Right cardiac atrium (tissue), 5 donors: Measurements from ENCODE around the gene LRRC8D. TPM values are rescaled to one million over a fixed set of nuclear protein-coding genes. Genes with fewer than 3 reads are reported as not detected.
"Not testable (repeated sequence)": the region's sequence is repeated elsewhere in the genome, so short reads cannot be mapped to it uniquely, and the experiment has no call there.

Experiments
- ATAC-seq, 2 donors: fragments of 200-7000 bp; cut with Tn5 transposase; one replicate each; pipeline versions ENCODE4 v1.8.0 to v1.9.1; 2020; ENCODE audit warnings: moderate library complexity in 2 of 2, mild to moderate bottlenecking in 1 of 2
- DNase-seq, 3 donors: peaks; one replicate each; pipeline ENCODE4 v3.0.0-alpha.2; 2020
- H3K27ac ChIP-seq: one replicate; pipeline ENCODE4 v1.5.1; 2013; ENCODE audit warnings: mild to moderate bottlenecking, low read length, control low read depth, moderate library complexity
- H3K27me3 ChIP-seq: one replicate; pipeline ENCODE4 v1.6.1; 2013; ENCODE audit not compliant: control insufficient read depth, insufficient read depth
- H3K4me1 ChIP-seq: one replicate; pipeline ENCODE4 v1.6.1; 2013; ENCODE audit warnings: low read length; ENCODE audit not compliant: control insufficient read depth, insufficient read depth
- H3K4me3 ChIP-seq: one replicate; pipeline ENCODE4 v1.5.1; 2013; ENCODE audit warnings: low read length, control low read depth
- H3K9me3 ChIP-seq: one replicate; pipeline ENCODE4 v1.6.1; 2013; ENCODE audit warnings: low read length; ENCODE audit not compliant: control insufficient read depth
- WGBS: extraction: QIAGEN DNeasy Blood & Tissue Kit; methylation state at CpG from one replicate; pipeline ENCODE4 v1.1.7; 2013; 5-methylcytosine and 5-hydroxymethylcytosine counted together
- intact Hi-C, 4 donors: fragments of 100-400 bp; cut with DNase I; formaldehyde crosslinking; loops; one replicate each; pipeline versions ENCODE4 v1.11.0 to v1.14.0; 2022 to 2023
- polyA plus RNA-seq: library from polyadenylated mRNA; stranded (reverse); fragments of 200-250 nt; gene quantifications from one replicate; pipeline ENCODE4 v1.2.3, GENCODE V29; 2013
- total RNA-seq, 4 donors: library from RNA; stranded (reverse); fragmentation: NEBNext Ultra II Directional; extraction: Animal tissue kit (Norgen Biotek cat#: 25700); gene quantifications; one replicate each; pipeline ENCODE4 v1.2.1, GENCODE V29; 2021
- donor health status: healthy with polysubstance abuse.
- donor health status: DM: no; HTN: yes; CAD: no.
- donor health status: DM: no; HTN: no; CAD: no.
- donor health status: DM: no; HTN: yes; CAD: no; lungs with severe emphysema.
- donor health status: DM: yes; HTN: yes; CAD: no.

LRRC8D gene
- total and polyA plus RNA-seq, 5 donors = 3.6 to 8.2 (median 7.0) TPM

DNA sequence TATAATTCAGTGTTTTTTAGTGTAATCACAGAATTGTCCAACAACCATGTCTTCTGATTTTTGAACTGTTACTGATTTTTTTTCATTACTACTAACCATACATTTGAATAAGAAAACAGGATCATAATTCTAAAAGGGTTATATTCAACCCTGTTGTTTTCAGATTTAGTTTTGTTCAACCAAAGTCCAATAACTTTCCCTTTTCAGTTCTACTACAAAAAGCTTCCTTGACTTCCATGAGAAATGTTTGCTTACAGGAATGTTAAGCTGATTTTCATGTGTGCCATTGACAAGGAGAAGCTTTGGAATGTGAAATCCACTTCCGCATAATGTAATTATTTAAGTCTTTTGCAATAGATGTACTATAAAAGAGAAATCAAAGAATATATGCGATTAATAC, 102.1 kb downstream of the LRRC8D start:
- no peak for DNase-seq
- ATAC-seq = no peak
- Histone ChIP-seq H3K4me1 (peaks cover 5% of the 10 kb centered on the region), H3K27ac (no peak overlapping the region), H3K4me3 (no peak overlapping the region), H3K27me3 (no peaks in the 10 kb centered on the region), H3K9me3 (no peaks in the 10 kb centered on the region)
- intact Hi-C loops = no loop called here
- 99% methylated on average over 2 of the region's 2 CpGs for WGBS

GRCh38 chr1:89923517-89923916, 102.7 kb downstream of the LRRC8D start:
- no peaks in the 10 kb centered on the region for H3K9me3 ChIP-seq
- no peak for ATAC-seq
- H3K4me3 ChIP-seq = no peak overlapping the region
- no peak overlapping the region for H3K27ac ChIP-seq
- no peaks in the 10 kb centered on the region for H3K27me3 ChIP-seq
- peaks cover 3% of the 10 kb centered on the region for H3K4me1 ChIP-seq
- WGBS = 100% methylated on average over 3 of the region's 3 CpGs
- DNase-seq = no peak
- intact Hi-C loops = no loop called here

- not testable (repeated sequence) for ATAC-seq, H3K27me3 ChIP-seq
- WGBS = 97% methylated on average over 1 of the region's 1 CpG
Observed at GRCh38 chr1:89924075-89924474, 103.2 kb downstream of the LRRC8D start.

GRCh38 chr1:89927049-89927448, 106.2 kb downstream of the LRRC8D start:
- no peak for DNase-seq
- Histone ChIP-seq H3K9me3 (no peaks in the 10 kb centered on the region), H3K4me3 (no peak overlapping the region), H3K27me3 (no peaks in the 10 kb centered on the region), H3K4me1 (no peaks in the 10 kb centered on the region), H3K27ac (no peak overlapping the region)
- no peak for ATAC-seq
- 87% methylated on average over 5 of the region's 5 CpGs for WGBS
- intact Hi-C loops = no loop called here

More at GRCh38 chr1:89924075-89924474, 103.2 kb downstream of the LRRC8D start:
- DNase-seq, H3K27ac ChIP-seq, intact Hi-C loops, H3K4me1 ChIP-seq, H3K9me3 ChIP-seq, H3K4me3 ChIP-seq: not testable (repeated sequence)

GRCh38 chr1:89927478-89927877, 106.6 kb downstream of the LRRC8D start:
- intact Hi-C loops = no loop called here
- Histone ChIP-seq H3K9me3 (no peaks in the 10 kb centered on the region), H3K27ac (no peak overlapping the region), H3K4me3 (no peak overlapping the region), H3K27me3 (no peaks in the 10 kb centered on the region), H3K4me1 (no peaks in the 10 kb centered on the region)
- 94% methylated on average over 1 of the region's 1 CpG for WGBS
- DNase-seq (no peak), ATAC-seq (no peak)

GRCh38 chr1:89928506-89928905, 107.7 kb downstream of the LRRC8D start:
- Histone ChIP-seq H3K9me3 (no peaks in the 10 kb centered on the region), H3K27me3 (no peaks in the 10 kb centered on the region), H3K4me1 (no peaks in the 10 kb centered on the region), H3K27ac (no peak overlapping the region), H3K4me3 (no peak overlapping the region)
- DNase-seq (no peak), ATAC-seq (no peak)
- intact Hi-C loops = no loop called here
- WGBS = 93% methylated on average over 2 of the region's 2 CpGs

DNA sequence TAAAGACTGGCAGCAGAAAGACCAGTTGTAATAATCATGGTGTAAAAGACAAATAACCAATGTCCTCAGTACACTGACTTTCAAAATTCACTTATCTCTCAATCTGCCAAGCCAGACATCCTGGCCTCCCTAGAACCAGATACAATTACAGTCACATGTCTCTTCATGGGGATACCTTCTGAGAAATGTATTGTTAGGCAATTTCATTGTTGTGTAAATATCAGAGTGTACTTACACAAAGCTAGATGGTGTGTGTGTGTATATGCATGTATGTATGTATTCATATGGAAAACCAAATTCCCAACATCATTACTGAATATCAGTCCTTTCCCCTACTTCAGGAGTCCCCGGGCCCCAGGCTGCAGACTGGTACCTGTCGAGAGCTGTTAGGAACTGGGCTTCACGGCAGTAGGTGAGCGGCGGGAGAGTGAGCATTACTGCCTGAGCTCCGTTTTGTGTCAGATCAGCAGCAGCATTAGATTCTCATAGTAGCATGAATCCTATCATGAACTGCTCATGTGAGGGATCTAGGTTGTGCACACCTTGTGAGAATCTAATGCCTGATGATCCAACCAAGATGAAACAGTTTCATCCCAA, 108.7 kb downstream of the LRRC8D start:
- no peak overlapping the region for H3K4me3 ChIP-seq
- WGBS = 97% methylated on average over 6 of the region's 6 CpGs

DNA sequence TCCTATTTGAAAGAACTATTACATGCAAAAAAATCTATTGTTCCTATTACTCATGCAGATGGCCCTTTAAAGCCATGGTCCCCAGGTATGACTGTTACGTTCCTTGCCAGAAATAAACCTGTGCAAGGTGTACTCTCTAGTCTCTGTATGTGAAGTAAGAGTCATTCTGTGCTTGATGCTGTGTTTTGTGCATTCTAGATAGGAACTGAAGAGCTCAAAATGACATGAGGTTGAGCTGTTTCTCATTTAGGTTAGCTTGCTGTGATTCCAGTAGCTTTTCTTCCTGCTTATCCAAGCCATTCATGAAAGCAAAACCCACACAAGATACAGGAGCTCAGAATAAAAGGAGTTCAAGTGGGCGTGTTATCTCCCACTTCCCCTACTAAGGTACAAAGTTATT, 109.7 kb downstream of the LRRC8D start:
- intact Hi-C loops = no loop called here
- no peaks in the 10 kb centered on the region for H3K4me1 ChIP-seq
- H3K27me3 ChIP-seq = no peaks in the 10 kb centered on the region
- WGBS = 80% methylated on average over 2 of the region's 2 CpGs
- no peak overlapping the region for H3K4me3 ChIP-seq
- H3K27ac ChIP-seq = no peak overlapping the region
- H3K9me3 ChIP-seq = no peaks in the 10 kb centered on the region
- ATAC-seq (no peak), DNase-seq (no peak)

More for the DNA sequence above, 108.7 kb downstream of the LRRC8D start:
- no peaks in the 10 kb centered on the region for H3K27me3 ChIP-seq
- H3K27ac ChIP-seq = no peak overlapping the region
- DNase-seq = no peak
- no peaks in the 10 kb centered on the region for H3K9me3 ChIP-seq
- no peaks in the 10 kb centered on the region for H3K4me1 ChIP-seq
- intact Hi-C loops = no loop called here
- ATAC-seq = no peak

DNA sequence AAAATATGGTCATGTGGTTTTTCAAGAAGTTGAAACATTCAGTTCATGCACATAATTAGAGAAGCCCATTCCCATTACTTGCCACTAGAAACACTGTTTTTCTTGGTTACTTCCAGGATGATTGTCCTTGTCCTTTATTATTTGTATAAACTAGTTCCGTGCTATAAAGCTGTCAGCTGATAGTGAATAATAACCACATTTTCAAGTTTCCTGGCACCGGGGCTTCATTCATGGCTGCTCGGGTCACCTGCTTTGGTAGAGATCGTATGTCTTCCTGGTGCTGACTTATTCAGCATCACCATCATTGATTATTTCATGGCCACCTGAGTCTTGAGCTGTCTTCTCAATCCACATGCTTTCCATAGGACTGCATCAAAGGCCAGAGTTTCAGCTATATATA, 111.1 kb downstream of the LRRC8D start:
- no peaks in the 10 kb centered on the region for H3K4me1 ChIP-seq
- no peak for DNase-seq
- no peak overlapping the region for H3K27ac ChIP-seq
- H3K9me3 ChIP-seq = no peaks in the 10 kb centered on the region
- intact Hi-C loops = no loop called here
- ATAC-seq = no peak
- no peaks in the 10 kb centered on the region for H3K27me3 ChIP-seq
- no peak overlapping the region for H3K4me3 ChIP-seq
- 97% methylated on average over 4 of the region's 4 CpGs for WGBS

DNA sequence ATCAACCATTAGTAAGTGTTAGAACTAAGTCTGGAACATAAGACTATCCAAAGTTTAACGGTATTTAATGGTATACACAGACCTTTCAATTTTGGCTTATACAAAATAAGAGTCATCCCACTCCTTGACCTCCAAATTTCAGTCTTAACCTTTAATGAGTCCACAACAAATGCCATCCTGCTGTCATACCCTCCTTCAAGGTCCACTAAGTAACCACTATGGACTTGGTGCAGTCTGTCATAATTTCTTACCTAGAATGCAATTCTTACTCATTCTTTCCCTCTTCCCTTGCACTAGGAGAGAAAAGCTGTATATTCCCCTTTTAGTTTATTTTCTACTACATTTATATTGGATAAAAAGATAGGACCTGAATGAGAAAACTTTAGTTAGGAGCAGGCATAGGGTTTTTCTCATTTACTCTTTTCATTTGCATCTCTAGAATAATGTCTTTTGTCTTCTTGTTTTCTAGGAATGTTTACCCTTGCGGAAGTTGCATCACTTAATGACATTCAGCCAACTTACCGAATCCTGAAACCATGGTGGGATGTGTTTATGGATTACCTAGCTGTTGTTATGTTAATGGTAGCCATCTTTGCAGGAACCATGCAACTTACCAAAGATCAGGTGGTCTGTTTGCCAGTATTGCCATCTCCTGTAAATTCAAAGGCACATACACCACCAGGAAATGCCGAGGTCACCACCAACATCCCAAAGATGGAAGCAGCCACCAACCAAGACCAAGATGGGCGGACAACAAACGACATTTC, 111.9 kb downstream of the LRRC8D start:
- Histone ChIP-seq H3K9me3 (no peaks in the 10 kb centered on the region), H3K27me3 (no peaks in the 10 kb centered on the region), H3K27ac (no peak overlapping the region), H3K4me1 (no peaks in the 10 kb centered on the region), H3K4me3 (no peak overlapping the region)
- intact Hi-C loops = no loop called here
- no peak for DNase-seq
- 97% methylated on average over 6 of the region's 6 CpGs for WGBS
- ATAC-seq = no peak

- intact Hi-C loops = no loop called here
- no peak overlapping the region for H3K4me3 ChIP-seq
- H3K4me1 ChIP-seq = peaks cover 3% of the 10 kb centered on the region
- H3K27me3 ChIP-seq = no peaks in the 10 kb centered on the region
- no peaks in the 10 kb centered on the region for H3K9me3 ChIP-seq
- no peak overlapping the region for H3K27ac ChIP-seq
- WGBS = 88% methylated on average over 11 of the region's 11 CpGs
- DNase-seq = no peak
- ATAC-seq = no peak
Observed at GRCh38 chr1:89934461-89934860, 113.6 kb downstream of the LRRC8D start.
